Liver (tissue), 9 donors: Measurements from ENCODE around the gene SLC35B1. TPM values are rescaled to one million over a fixed set of nuclear protein-coding genes. Genes with fewer than 3 reads are reported as not detected.

Experiments
- DNase-seq: peaks from one replicate; pipeline ENCODE4 v3.0.0-alpha.2; 2017; ENCODE audit warnings: low spot score
- H3K27ac ChIP-seq, 2 donors: one replicate each; pipeline ENCODE4 v1.7.0; 2013; ENCODE audit warnings: inconsistent platforms in 2 of 2, low read length in 2 of 2, control low read depth in 1 of 2, low read depth in 1 of 2, mild to moderate bottlenecking in 1 of 2
- H3K27me3 ChIP-seq, 4 donors: one replicate each; pipeline versions ENCODE4 v1.6.1 to v1.7.0; 2013; ENCODE audit warnings: low read length in 3 of 4, inconsistent platforms in 1 of 4, mild to moderate bottlenecking in 1 of 4, moderate library complexity in 1 of 4; ENCODE audit not compliant: control insufficient read depth in 4 of 4, insufficient read depth in 4 of 4
- H3K36me3 ChIP-seq, 4 donors: one replicate each; pipeline versions ENCODE4 v1.6.1 to v1.7.0; 2013; ENCODE audit warnings: low read length in 3 of 4, mild to moderate bottlenecking in 3 of 4, low read depth in 1 of 4, moderate library complexity in 1 of 4; ENCODE audit not compliant: control insufficient read depth in 4 of 4, insufficient read depth in 3 of 4
- H3K4me1 ChIP-seq, 4 donors: one replicate each; pipeline versions ENCODE4 v1.6.1 to v1.7.0; 2013; ENCODE audit warnings: low read length in 3 of 4, mild to moderate bottlenecking in 3 of 4, moderate library complexity in 1 of 4; ENCODE audit not compliant: control insufficient read depth in 4 of 4, insufficient read depth in 4 of 4
- H3K4me3 ChIP-seq, 3 donors: one replicate each; pipeline versions ENCODE4 v1.6.1 to v1.7.0; 2013; ENCODE audit warnings: low read length in 3 of 3, control low read depth in 1 of 3, low read depth in 1 of 3, mild to moderate bottlenecking in 1 of 3
- H3K9ac ChIP-seq, 2 donors: one replicate each; pipeline ENCODE4 v1.7.0; 2013; ENCODE audit warnings: low read length in 2 of 2, mild to moderate bottlenecking in 2 of 2, moderate library complexity in 2 of 2, control low read depth in 1 of 2, low read depth in 1 of 2
- H3K9me3 ChIP-seq, 4 donors: one replicate each; pipeline versions ENCODE4 v1.6.1 to v1.7.0; 2013; ENCODE audit warnings: low read length in 3 of 4; ENCODE audit not compliant: control insufficient read depth in 4 of 4
- ATF3 ChIP-seq: IDR thresholded peaks from 2 replicates; pipeline ENCODE4 v1.6.1; 2016; ENCODE audit warnings: antibody characterized with exemption
- CTCF ChIP-seq: fragments of 150-350 bp; IDR thresholded peaks from 2 replicates; pipeline ENCODE4 v1.5.1; 2017; ENCODE audit warnings: improper control_type of control experiment, low read depth, low read length; ENCODE audit not compliant: missing input control
- EGR1 ChIP-seq, 2 donors: IDR thresholded peaks; 2 replicates each; pipeline ENCODE4 v1.6.1; 2016 to 2018; ENCODE audit warnings: antibody characterized with exemption in 2 of 2, low read depth in 2 of 2
- FOXA1 ChIP-seq: IDR thresholded peaks from 2 replicates; pipeline ENCODE4 v1.6.1; 2016; ENCODE audit warnings: antibody characterized with exemption
- FOXA2 ChIP-seq: IDR thresholded peaks from 2 replicates; pipeline ENCODE4 v1.6.1; 2016; ENCODE audit warnings: antibody characterized with exemption
- GABPA ChIP-seq, 2 donors: IDR thresholded peaks in 1 of 2; conservative IDR thresholded peaks in 1 of 2; 2 replicates each; pipeline ENCODE4 v1.6.1; 2016; ENCODE audit warnings: antibody characterized with exemption in 2 of 2, mild to moderate bottlenecking in 1 of 2, moderate library complexity in 1 of 2
- HNF4A ChIP-seq, 2 donors: conservative IDR thresholded peaks; 2 replicates each; pipeline ENCODE4 v1.6.1; 2016; ENCODE audit warnings: antibody characterized with exemption in 2 of 2, mild to moderate bottlenecking in 2 of 2
- HNF4G ChIP-seq: IDR thresholded peaks from 2 replicates; pipeline ENCODE4 v1.6.1; 2016; ENCODE audit warnings: antibody characterized with exemption
- JUND ChIP-seq, 2 donors: IDR thresholded peaks; 2 replicates each; pipeline ENCODE4 v1.6.1; 2016; ENCODE audit warnings: antibody characterized with exemption in 2 of 2
- MAX ChIP-seq: IDR thresholded peaks from 2 replicates; pipeline ENCODE4 v1.6.1; 2016; ENCODE audit warnings: antibody characterized with exemption
- NR2F2 ChIP-seq: IDR thresholded peaks from 2 replicates; pipeline ENCODE4 v1.6.1; 2016; ENCODE audit warnings: antibody characterized with exemption
- RAD21 ChIP-seq, 2 donors: IDR thresholded peaks; 2 replicates each; pipeline ENCODE4 v1.6.1; 2016; ENCODE audit warnings: antibody characterized with exemption in 2 of 2, mild to moderate bottlenecking in 2 of 2
- REST ChIP-seq: IDR thresholded peaks from 2 replicates; pipeline ENCODE4 v1.6.1; 2016; ENCODE audit warnings: antibody characterized with exemption, mild to moderate bottlenecking
- RXRA ChIP-seq, 2 donors: IDR thresholded peaks; 2 replicates each; pipeline ENCODE4 v1.6.1; 2017 to 2018; ENCODE audit warnings: antibody characterized with exemption in 2 of 2, mild to moderate bottlenecking in 1 of 2
- SP1 ChIP-seq: IDR thresholded peaks from 2 replicates; pipeline ENCODE4 v1.6.1; 2018; ENCODE audit warnings: antibody characterized with exemption, mild to moderate bottlenecking
- TAF1 ChIP-seq: conservative IDR thresholded peaks from 2 replicates; pipeline ENCODE4 v1.6.1; 2016; ENCODE audit warnings: antibody characterized with exemption, mild to moderate bottlenecking
- YY1 ChIP-seq: IDR thresholded peaks from 2 replicates; pipeline ENCODE4 v1.6.1; 2016; ENCODE audit warnings: antibody characterized with exemption, mild to moderate bottlenecking
- ZBTB33 ChIP-seq: IDR thresholded peaks from 2 replicates; pipeline ENCODE4 v1.6.1; 2016; ENCODE audit warnings: antibody characterized with exemption
- WGBS: extraction: QIAGEN DNeasy Blood & Tissue Kit; methylation state at CpG from one replicate; pipeline ENCODE4 v1.1.7; 2013; 5-methylcytosine and 5-hydroxymethylcytosine counted together
- polyA plus RNA-seq, 2 donors: library from polyadenylated mRNA; stranded (reverse) in 1 of 2; unstranded in 1 of 2; fragments of 200-250 nt in 1 of 2; fragments of >200 nt in 1 of 2; fragmentation: Nextera tagmentation in 1 of 2; extraction: Ambion mirVana in 1 of 2; gene quantifications; one replicate each; pipeline versions ENCODE4 v1.2.1 to v1.2.3, GENCODE V29; 2013 to 2015
- total RNA-seq, 2 donors: library from RNA; depleted of rRNA; stranded (reverse); fragments of >200 nt; gene quantifications; one replicate each; pipeline ENCODE4 v1.2.3, GENCODE V29; 2014
- donor health status: healthy.
- donor health status: healthy.
- donor health status: healthy.
- donor health status: healthy.
- donor health status: healthy.

SLC35B1 gene
- total and polyA plus RNA-seq, 4 donors: 29.8 to 90.1 (median 76.8) TPM

GRCh38 chr17:49688848-49689247 lies 18.9 kb downstream of the SLC35B1 start:
- Histone ChIP-seq H3K27me3 (no peaks in the 10 kb centered on the region), H3K4me3 (no peak overlapping the region), H3K9me3 (no peaks in the 10 kb centered on the region), H3K36me3 (no peaks in the 10 kb centered on the region), H3K27ac (no peak overlapping the region), H3K4me1 (no peaks in the 10 kb centered on the region), H3K9ac (no peak overlapping the region)
- no peak for DNase-seq
- TF ChIP-seq ZBTB33: no peak
- WGBS: 88% methylated on average over 4 of the region's 4 CpGs

GRCh38 chr17:49687878-49688491 lies 19.8 kb downstream of the SLC35B1 start:
- Histone ChIP-seq H3K9me3 (no peaks in the 10 kb centered on the region), H3K9ac (no peak overlapping the region), H3K27ac (peak overlapping the region in 1 of 2 donors; percentile 32), H3K4me1 (no peaks in the 10 kb centered on the region), H3K4me3 (no peak overlapping the region), H3K36me3 (no peaks in the 10 kb centered on the region), H3K27me3 (no peaks in the 10 kb centered on the region)
- DNase-seq: no peak
- WGBS: 56% methylated on average over 10 of the region's 10 CpGs
- TF ChIP-seq FOXA1 (no peak), RAD21 (IDR thresholded peaks at IDR 0.05) (peak in 1 of 2 donors; percentile 5), HNF4G (no peak), YY1 (no peak), FOXA2 (no peak), SP1 (peak; percentile 35), CTCF (no peak), ZBTB33 (no peak), NR2F2 (peak; percentile 55), ATF3 (no peak), GABPA (IDR thresholded peaks at IDR 0.05 in 1 of 2, conservative IDR thresholded peaks at IDR 0.05 in 1 of 2) (peak; percentile 35 to 64), JUND (IDR thresholded peaks at IDR 0.05) (no peak), MAX (peak; percentile 95), EGR1 (IDR thresholded peaks at IDR 0.05; ENCODE audit: low read depth in 2 of 2) (no peak), RXRA (IDR thresholded peaks at IDR 0.05) (peak in 1 of 2 donors; percentile 20), HNF4A (conservative IDR thresholded peaks at IDR 0.05) (no peak), REST (no peak), TAF1 (no peak)
